ENCODE results near the gene CYTH2.

- no peak for TF ChIP-seq TAF1 (IDR thresholded peaks at IDR 0.05; ENCODE audit: low read depth, low read length)
- TF ChIP-seq POLR2A (IDR thresholded peaks at IDR 0.05; ENCODE audit: low read depth, low read length), result no peak
- TF ChIP-seq POLR2AphosphoS5 (IDR thresholded peaks at IDR 0.05; ENCODE audit: low read depth, low read length), result no peak
- TF ChIP-seq PAX5 (IDR thresholded peaks at IDR 0.05; ENCODE audit: insufficient read depth, low read length, severe bottlenecking), result no peak
Measured at GRCh38 chr19:48497728-48498594, 28.8 kb downstream of the CYTH2 start.
